SK-N-SH (cell line): ENCODE data around the gene VPS26B. TPM values are rescaled to one million over a fixed set of nuclear protein-coding genes. Genes with fewer than 3 reads are reported as not detected.

ENCODE experiments used
- CTCF ChIA-PET: fragments of 300-600, 350-600 bp; formaldehyde crosslinking; extraction: SDS; loops from one replicate; lab custom pipeline; 2021; lab: Yijun Ruan, JAX
- POLR2A ChIA-PET: fragments of 350-600 bp; sonication (Branson Sonifier 250); formaldehyde crosslinking; extraction: SDS; loops from one replicate; lab custom pipeline; 2020; ENCODE audit warnings: antibody characterized with exemption, inconsistent platforms; lab: Yijun Ruan, JAX
- DNase-seq: peaks from one replicate; pipeline ENCODE4 v3.0.0; 2012
- H2AFZ ChIP-seq: fragments of 200-600 bp; sonication (generic); 2 replicates; pipeline ENCODE4 v1.8.1; 2016; ENCODE audit warnings: antibody characterized with exemption, mild to moderate bottlenecking, low read depth
- H3F3A ChIP-seq: fragments of 200-600 bp; sonication (generic); replicated peaks from 2 replicates; pipeline ENCODE3; 2016; ENCODE audit warnings: antibody characterized with exemption, mild to moderate bottlenecking; ENCODE audit not compliant: insufficient read depth
- H3K27ac ChIP-seq, 2 experiments: fragments of 200-500 bp in 1 of 2; fragments of 200-600 bp in 1 of 2; sonication (Bioruptor generic) in 1 of 2; sonication (generic), shearing (Covaris generic) in 1 of 2; 2 replicates each; pipeline versions ENCODE4 v1.5.1 to v1.6.1; 2014 to 2016; ENCODE audit warnings: low read depth in 2 of 2, inconsistent platforms in 1 of 2, low read length in 1 of 2, mild to moderate bottlenecking in 1 of 2, mixed read lengths in 1 of 2
- H3K27me3 ChIP-seq: fragments of 200-600 bp; sonication (generic), shearing (Covaris generic); 2 replicates; pipeline ENCODE4 v1.6.1; 2016; ENCODE audit warnings: mixed run types; ENCODE audit not compliant: insufficient read depth
- H3K36me3 ChIP-seq, 2 experiments: fragments of 200-500 bp in 1 of 2; fragments of 200-600 bp in 1 of 2; sonication (Bioruptor generic) in 1 of 2; sonication (generic) in 1 of 2; replicated peaks in 1 of 2; 2 replicates each; pipeline versions ENCODE3 to v1.5.1; 2014 to 2016; ENCODE audit warnings: low read length in 1 of 2, mild to moderate bottlenecking in 1 of 2; ENCODE audit not compliant: insufficient read depth in 2 of 2, control insufficient read depth in 1 of 2
- H3K4me1 ChIP-seq, 2 experiments: fragments of 200-500 bp in 1 of 2; fragments of 200-600 bp in 1 of 2; sonication (Bioruptor generic) in 1 of 2; sonication (generic), shearing (Covaris generic) in 1 of 2; 2 replicates each; pipeline versions ENCODE4 v1.5.1 to v1.6.1; 2014 to 2016; ENCODE audit warnings: low read depth in 1 of 2, low read length in 1 of 2, mixed run types in 1 of 2; ENCODE audit not compliant: insufficient read depth in 2 of 2, control insufficient read depth in 1 of 2
- H3K4me2 ChIP-seq: fragments of 200-600 bp; sonication (generic), shearing (Covaris generic); 2 replicates; pipeline ENCODE4 v1.6.1; 2017; ENCODE audit warnings: mixed run types
- H3K4me3 ChIP-seq, 2 experiments: fragments of 200-500 bp in 1 of 2; fragments of 200-600 bp in 1 of 2; sonication (Bioruptor generic) in 1 of 2; sonication (generic), shearing (Covaris generic) in 1 of 2; 2 replicates each; pipeline versions ENCODE4 v1.5.1 to v1.8.1; 2014 to 2016; ENCODE audit warnings: low read depth in 2 of 2, inconsistent platforms in 1 of 2, low read length in 1 of 2, mild to moderate bottlenecking in 1 of 2, mixed read lengths in 1 of 2, moderate library complexity in 1 of 2
- H3K79me2 ChIP-seq: fragments of 200-600 bp; sonication (generic); 2 replicates; pipeline ENCODE4 v1.8.1; 2017; ENCODE audit warnings: mild to moderate bottlenecking; ENCODE audit not compliant: insufficient read depth
- H3K9ac ChIP-seq: fragments of 200-600 bp; sonication (generic); 2 replicates; pipeline ENCODE4 v1.6.1; 2017; ENCODE audit warnings: mixed run types
- H3K9me2 ChIP-seq: fragments of 200-600 bp; sonication (generic); 2 replicates; pipeline ENCODE4 v1.6.1; 2017; ENCODE audit warnings: mixed run types
- H3K9me3 ChIP-seq: fragments of 200-600 bp; sonication (generic); 2 replicates; pipeline ENCODE4 v1.6.1; 2017; ENCODE audit warnings: mixed run types, mild to moderate bottlenecking, moderate library complexity
- H4K20me1 ChIP-seq: fragments of 200-600 bp; sonication (generic); 2 replicates; pipeline ENCODE4 v1.6.1; 2017; ENCODE audit warnings: mild to moderate bottlenecking, mixed run types; ENCODE audit not compliant: insufficient read depth
- EZH2phosphoT487 ChIP-seq: fragments of 200-600 bp; sonication (generic); IDR thresholded peaks from 2 replicates; pipeline ENCODE4 v1.6.1; 2017; ENCODE audit warnings: low read depth, mixed run types, mild to moderate bottlenecking, antibody characterized with exemption, moderate library complexity, borderline replicate concordance
- FOSL2 ChIP-seq: IDR thresholded peaks from 2 replicates; pipeline ENCODE4 v1.4.0; 2012; ENCODE audit warnings: low read depth, mild to moderate bottlenecking, moderate library complexity, borderline replicate concordance
- GABPA ChIP-seq: IDR thresholded peaks from 2 replicates; pipeline ENCODE4 v1.4.0; 2012; ENCODE audit warnings: low read depth, mild to moderate bottlenecking
- IRF3 ChIP-seq: fragments of 150-350 bp; IDR thresholded peaks from 2 replicates; pipeline ENCODE4 v1.6.1; 2016; ENCODE audit warnings: mild to moderate bottlenecking, low read depth, low read length
- JUND ChIP-seq: IDR thresholded peaks from 2 replicates; pipeline ENCODE4 v1.4.0; 2012
- MAX ChIP-seq: IDR thresholded peaks from 2 replicates; pipeline ENCODE4 v1.4.0; 2012; ENCODE audit warnings: low read depth
- MXI1 ChIP-seq: IDR thresholded peaks from 2 replicates; pipeline ENCODE4 v1.6.1; 2012; ENCODE audit warnings: mild to moderate bottlenecking, low read depth, low read length, improper control_type of control experiment
- NFIC ChIP-seq: IDR thresholded peaks from 2 replicates; pipeline ENCODE4 v1.4.0; 2012; ENCODE audit warnings: borderline replicate concordance
- POLR2AphosphoS5 ChIP-seq: IDR thresholded peaks from 2 replicates; pipeline ENCODE4 v1.6.1; 2012; ENCODE audit warnings: low read depth, low read length
- RAD21 ChIP-seq: IDR thresholded peaks from 2 replicates; pipeline ENCODE4 v1.6.1; 2012; ENCODE audit warnings: mild to moderate bottlenecking, low read length
- SIN3A ChIP-seq: IDR thresholded peaks from 2 replicates; pipeline ENCODE4 v1.6.1; 2012; ENCODE audit warnings: low read depth, mild to moderate bottlenecking, low read length, moderate library complexity, borderline replicate concordance
- SMC3 ChIP-seq: IDR thresholded peaks from 2 replicates; pipeline ENCODE4 v1.6.1; 2012; ENCODE audit warnings: low read depth, low read length, improper control_type of control experiment
- TEAD4 ChIP-seq: IDR thresholded peaks from 2 replicates; pipeline ENCODE4 v1.4.0; 2012; ENCODE audit warnings: mild to moderate bottlenecking, borderline replicate concordance; ENCODE audit not compliant: insufficient read depth
- USF2 ChIP-seq: fragments of 150-350 bp; IDR thresholded peaks from 2 replicates; pipeline ENCODE4 v1.6.1; 2017; ENCODE audit warnings: antibody characterized with exemption, low read length, low read depth, borderline replicate concordance
- WGBS: methylation state at CpG from one replicate; pipeline ENCODE4 v1.1.6; 2017; ENCODE audit warnings: low lambda C conversion rate; 5-methylcytosine and 5-hydroxymethylcytosine counted together
- polyA plus RNA-seq, 3 experiments: library from polyadenylated mRNA; depleted of rRNA; stranded (reverse); fragments of >200 nt; gene quantifications; 2 replicates each; pipeline ENCODE4 v1.2.3, GENCODE V29; 2012

VPS26B gene
- polyA plus RNA-seq, 1 of the 3 experiments (the other 2 are of a cell fraction) = 53.0 TPM

GRCh38 chr11:134264966-134265764 is 40.7 kb downstream of the VPS26B start (continued):
- no peak for TF ChIP-seq NFIC
- no peak for TF ChIP-seq RAD21
- no peak for TF ChIP-seq SMC3
- no peak for TF ChIP-seq POLR2AphosphoS5

- DNase-seq = no peak
- H3K27me3 ChIP-seq = 0 out of 2 replicates have a peak, but pooled peaks cover under 1% of the 10 kb centered on the region
- no peak overlapping the region for H3K4me3 ChIP-seq
- H3K27ac ChIP-seq = no peak overlapping the region
- no peaks in the 10 kb centered on the region for H3K79me2 ChIP-seq
- ChIA-PET CTCF (no interaction called here), POLR2A (no interaction called here)
- 87% methylated on average over 5 of the region's 5 CpGs for whole genome bisulfite sequencing
- H3K9me3 ChIP-seq = no peaks in the 10 kb centered on the region
- no peaks in the 10 kb centered on the region; a peak in 1 of 4 replicates for H3K4me1 ChIP-seq
- H3K9ac ChIP-seq = no peak overlapping the region
- no peaks in the 10 kb centered on the region for H4K20me1 ChIP-seq
- peaks cover 3 to 31% of the 10 kb centered on the region in 2 experiments for H3K36me3 ChIP-seq
- no peak overlapping the region for H2AFZ ChIP-seq
- no peak overlapping the region for H3K4me2 ChIP-seq
- no peak for TF ChIP-seq SIN3A
- no peak for TF ChIP-seq MAX
- TF ChIP-seq JUND = no peak
- no peak for TF ChIP-seq MXI1
- TF ChIP-seq TEAD4 = no peak
- TF ChIP-seq GABPA = no peak
- no peak for TF ChIP-seq FOSL2
- TF ChIP-seq EZH2phosphoT487 = no peak
- no peak for TF ChIP-seq USF2
- no peak for TF ChIP-seq IRF3
- TF ChIP-seq SMC3 = no peak
- H3K9me2 ChIP-seq = no peaks in the 10 kb centered on the region
- no peaks in the 10 kb centered on the region for H3F3A ChIP-seq
Measured at GRCh38 chr11:134266440-134266839, 42.0 kb downstream of the VPS26B start.
